Choroid plexus epithelial cell (primary cell): ENCODE results near the gene DNAH11.

Source experiments
- DNase-seq: peaks from one replicate; pipeline ENCODE4 v3.0.0-alpha.2; 2010; ENCODE audit warnings: low read depth
- H3K4me3 ChIP-seq: 2 replicates; pipeline ENCODE4 v1.5.1; 2011; ENCODE audit warnings: low read depth, mild to moderate bottlenecking, control low read depth, low read length, moderate library complexity
- CTCF ChIP-seq: conservative IDR thresholded peaks from 2 replicates; pipeline ENCODE4 v1.5.1; 2011; ENCODE audit warnings: low read depth, mild to moderate bottlenecking, control low read depth, inconsistent platforms, low read length, moderate library complexity

Gene DNAH11

DNA sequence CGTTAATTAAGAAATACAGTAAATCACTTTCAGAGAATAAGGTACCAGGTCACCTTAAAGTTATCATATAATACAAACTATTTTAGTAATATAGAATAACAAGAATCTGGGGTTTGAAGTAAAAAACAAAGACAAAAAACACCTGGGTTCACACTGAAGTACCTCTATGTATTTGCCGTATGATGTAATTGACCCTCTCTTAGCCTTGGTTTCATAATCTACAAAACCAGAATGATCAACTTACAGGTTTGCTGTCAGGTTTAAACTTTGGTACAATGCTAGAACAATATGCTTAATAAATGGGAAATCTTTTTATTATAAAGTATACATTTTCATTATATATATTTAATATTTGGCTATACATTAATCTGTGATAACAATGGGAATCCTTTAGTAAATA is 344.5 kb downstream of the DNAH11 start:
- DNase-seq, result no peak
- TF ChIP-seq CTCF, result no peak
- no peak overlapping the region for H3K4me3 ChIP-seq

DNA sequence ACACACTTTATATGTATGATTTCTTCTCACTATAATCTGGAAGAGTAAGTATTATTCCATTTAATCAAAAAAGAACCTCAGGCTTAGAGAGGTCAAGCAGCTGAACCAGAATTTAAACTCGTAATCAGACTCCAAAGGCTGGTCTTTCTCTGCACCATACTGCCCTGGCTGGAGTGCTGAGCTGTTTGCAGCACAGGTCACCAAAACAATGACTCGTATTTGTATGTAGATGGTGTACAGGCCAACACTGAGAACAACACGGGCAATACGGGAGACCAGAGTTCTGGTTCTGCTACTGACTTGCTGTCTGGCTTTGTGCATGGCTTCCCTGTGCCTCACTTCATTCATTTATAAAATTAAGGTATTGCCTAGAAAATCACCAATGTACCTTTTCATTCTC is 344.9 kb downstream of the DNAH11 start:
- TF ChIP-seq CTCF, result no peak
- H3K4me3 ChIP-seq, result no peak overlapping the region
- DNase-seq, result no peak

GRCh38 chr7:21891291-21891690 is 348.5 kb downstream of the DNAH11 start:
- no peak for TF ChIP-seq CTCF
- DNase-seq, result no peak
- no peak overlapping the region for H3K4me3 ChIP-seq

DNA sequence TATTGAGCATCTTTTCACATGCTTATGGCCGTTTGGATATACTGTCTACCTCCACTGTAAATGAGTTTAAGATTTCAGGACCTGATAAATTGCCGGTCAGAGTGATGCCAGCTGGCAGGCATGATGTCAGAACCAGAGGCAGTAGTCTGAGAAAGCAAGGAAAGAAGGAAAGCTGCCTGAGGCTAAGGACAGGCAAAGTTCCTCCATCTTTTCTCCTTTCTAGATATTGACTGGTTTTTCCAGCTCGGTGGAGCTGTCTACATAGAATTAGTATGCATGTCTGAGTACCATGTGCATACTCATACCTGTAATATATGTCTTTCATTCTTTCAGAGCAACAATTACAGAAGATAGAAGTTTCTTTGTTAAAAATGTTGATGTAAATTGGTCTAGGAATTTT is 350.6 kb downstream of the DNAH11 start:
- TF ChIP-seq CTCF, result no peak
- no peak for DNase-seq
- H3K4me3 ChIP-seq, result no peak overlapping the region

- no peak for DNase-seq
- H3K4me3 ChIP-seq, result no peak overlapping the region
- TF ChIP-seq CTCF, result no peak
Measured at GRCh38 chr7:21898265-21898930, 355.6 kb downstream of the DNAH11 start.

GRCh38 chr7:21902240-21902639 is 359.4 kb downstream of the DNAH11 start:
- peak; percentile 77 for DNase-seq
- no peak for TF ChIP-seq CTCF
- H3K4me3 ChIP-seq, result no peak overlapping the region

- H3K4me3 ChIP-seq, result no peak overlapping the region
- DNase-seq, result peak; percentile 76
- TF ChIP-seq CTCF, result no peak
Measured at GRCh38 chr7:21903020-21903786, 360.4 kb downstream of the DNAH11 start.
